HCT116 (cell line): Measurements from ENCODE around the gene KLHDC7B.

Experiments used
- CTCF ChIP-seq, 3 experiments: fragments of 200-600 bp in 1 of 3; sonication (generic) in 1 of 3; IDR thresholded peaks in 2 of 3; conservative IDR thresholded peaks in 1 of 3; 2 replicates each; pipeline ENCODE4 v1.5.1; 2012 to 2017; ENCODE audit warnings: low read depth in 2 of 3, low read length in 2 of 3, antibody characterized with exemption in 1 of 3, borderline replicate concordance in 1 of 3, control low read depth in 1 of 3, mild to moderate bottlenecking in 1 of 3, mixed read lengths in 1 of 3, mixed run types in 1 of 3, moderate library complexity in 1 of 3; ENCODE audit not compliant: insufficient read depth in 1 of 3
- REST ChIP-seq: IDR thresholded peaks from 2 replicates; pipeline ENCODE4 v1.6.1; 2012; ENCODE audit warnings: low read depth
- ZNF274 ChIP-seq: fragments of 200-500 bp; sonication (Bioruptor generic); IDR thresholded peaks from 2 replicates; pipeline ENCODE4 v1.6.1; 2014; ENCODE audit warnings: mild to moderate bottlenecking, low read depth, low read length, inconsistent platforms

DNA sequence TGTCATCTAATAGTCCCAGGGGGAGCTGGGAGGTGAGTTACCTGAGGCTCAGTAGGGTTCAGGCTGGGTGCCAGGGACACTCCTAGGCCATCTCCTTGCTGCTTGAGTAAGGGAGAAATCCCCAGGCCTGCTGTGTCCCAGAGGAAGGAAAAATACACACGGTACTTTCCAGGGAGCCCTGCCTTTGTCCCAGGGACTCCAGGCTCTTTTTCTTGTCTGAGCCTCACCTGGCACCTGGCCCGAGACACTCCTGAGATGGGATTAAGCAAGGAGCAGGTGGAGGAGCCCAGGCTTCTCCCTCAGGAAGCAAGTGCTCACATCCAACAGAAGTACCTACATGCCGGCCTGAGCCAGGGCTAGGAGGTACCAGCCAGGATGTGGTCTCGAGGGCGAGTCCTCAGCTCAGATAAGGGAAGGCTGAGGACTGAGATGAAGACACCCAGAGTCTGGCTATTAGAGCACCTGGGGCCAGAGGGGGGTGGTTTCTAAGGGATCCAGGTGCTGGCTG is 899 bp upstream of the KLHDC7B start:
- no peak for TF ChIP-seq REST
- TF ChIP-seq CTCF (IDR thresholded peaks at IDR 0.05 in 2 of 3, conservative IDR thresholded peaks at IDR 0.05 in 1 of 3; ENCODE audit: borderline replicate concordance in 1 of 3, insufficient read depth in 1 of 3, low read depth in 2 of 3, low read length in 2 of 3): no peak
- no peak for TF ChIP-seq ZNF274
